ENCODE data around the gene DCAF16.

DNA sequence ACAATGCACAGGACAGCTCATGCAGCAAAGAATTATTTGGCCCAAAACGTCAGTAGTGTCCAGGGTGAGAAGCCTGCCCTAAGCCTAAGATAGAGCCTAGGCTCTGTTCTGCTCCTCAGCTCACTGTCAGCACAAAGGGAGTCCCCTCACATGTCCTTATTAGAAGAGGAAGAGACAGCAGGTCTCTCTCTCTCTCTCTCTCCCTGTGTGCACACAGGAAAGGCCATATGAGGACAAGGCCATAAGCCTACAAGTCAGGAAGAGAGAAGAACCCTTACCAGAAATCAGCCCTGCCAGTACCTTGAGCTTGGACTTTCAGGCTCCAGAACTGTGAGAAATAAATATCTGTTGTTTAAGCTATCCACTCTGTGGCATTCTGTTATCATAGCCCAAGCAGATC lies 49.5 kb downstream of the DCAF16 start:
- TF ChIP-seq ZNF626 (tag by site-specific recombination; IDR thresholded peaks at IDR 0.05) = no peak
- no peak for TF ChIP-seq CTCF (tag by site-specific recombination; IDR thresholded peaks at IDR 0.05)
- TF ChIP-seq ATF2 (tag by site-specific recombination; IDR thresholded peaks at IDR 0.05; ENCODE audit: low read depth) = no peak
- TF ChIP-seq ZSCAN18 (tag by site-specific recombination; IDR thresholded peaks at IDR 0.05) = no peak
- TF ChIP-seq ZNF148 (tag by site-specific recombination; IDR thresholded peaks at IDR 0.05; ENCODE audit: borderline replicate concordance) = no peak
